ENCODE data around the gene AMN1. TPM values are rescaled to one million over a fixed set of nuclear protein-coding genes. Genes with fewer than 3 reads are reported as not detected.

Gene AMN1
- total and polyA plus RNA-seq, 2 of the 4 experiments (the other 2 are of a cell fraction): 3.4 to 5.2 TPM

- no peak for TF ChIP-seq USF2 (IDR thresholded peaks at IDR 0.05; ENCODE audit: low read depth, low read length)
Measured at GRCh38 chr12:31658471-31659086, 70.2 kb downstream of the AMN1 start (continued).

- no peak overlapping the region for H2BK5ac ChIP-seq (ENCODE audit: low read depth, low read length, poor library complexity, severe bottlenecking)
- H4K8ac ChIP-seq (ENCODE audit: low read depth in 2 of 2, low read length in 2 of 2): no peak overlapping the region
- no peak overlapping the region for H3K4ac ChIP-seq (ENCODE audit: low read depth, low read length)
- H3K14ac ChIP-seq (replicated peaks; ENCODE audit: low read depth, low read length): no peak overlapping the region
- intact Hi-C loops (cut with micrococcal nuclease): loop anchor here (5.0 to 10.0 kb wide), 4 partner anchors 399 to 1099 kb away; partner anchors contain the start of gene YARS2
- no peak overlapping the region for H4K5ac ChIP-seq (ENCODE audit: low read depth, low read length)
- no peak for TF ChIP-seq BHLHE40 (IDR thresholded peaks at IDR 0.05; ENCODE audit: low read depth, low read length)
- no peak for TF ChIP-seq CTCF (conservative IDR thresholded peaks at IDR 0.05; ENCODE audit: low read depth, low read length)
- TF ChIP-seq MAFK (IDR thresholded peaks at IDR 0.05; ENCODE audit: low read depth, low read length): no peak
- no peak for TF ChIP-seq RCOR1 (IDR thresholded peaks at IDR 0.05; ENCODE audit: insufficient replicate concordance, low read length)
- TF ChIP-seq CHD1 (IDR thresholded peaks at IDR 0.05; ENCODE audit: low read depth, low read length): no peak
- no peak for TF ChIP-seq USF2 (IDR thresholded peaks at IDR 0.05; ENCODE audit: low read depth, low read length)
- TF ChIP-seq RFX5 (IDR thresholded peaks at IDR 0.05; ENCODE audit: low read depth, low read length): no peak
- no peak for TF ChIP-seq MAZ (IDR thresholded peaks at IDR 0.05; ENCODE audit: borderline replicate concordance, low read depth, low read length)
- H3K79me1 ChIP-seq (ENCODE audit: low read depth in 1 of 2, low read length in 2 of 2): peaks cover 0 to 5% of the 10 kb centered on the region in 2 experiments; a peak in 2 of 4 replicates
- H3K27ac ChIP-seq (ENCODE audit: insufficient read depth, low read length): no peak overlapping the region
- H3K4me1 ChIP-seq (ENCODE audit: control insufficient read depth, insufficient read depth, low read length): peaks cover 4% of the 10 kb centered on the region
- H3K23ac ChIP-seq (ENCODE audit: low read depth, low read length): no peak overlapping the region
- no peak overlapping the region for H4K91ac ChIP-seq (ENCODE audit: insufficient read depth, low read depth, low read length)
- BruUV-seq (replicated peaks): no TSS peak
- H2AFZ ChIP-seq (replicated peaks; ENCODE audit: low read length, poor library complexity): peak overlapping the region; percentile 67
- no peak overlapping the region for H3K4me3 ChIP-seq (ENCODE audit: insufficient read depth, low read depth, low read length)
- no peak overlapping the region for H3K4me2 ChIP-seq (ENCODE audit: low read depth, low read length)
- dilution Hi-C loops (cut with HindIII; ENCODE audit: low sequenced_read_pairs, unreplicated experiment): no loop called here
- no peak overlapping the region for H2BK15ac ChIP-seq (ENCODE audit: low read depth, low read length)
- no peaks in the 10 kb centered on the region for H3K9me3 ChIP-seq (ENCODE audit: control insufficient read depth, insufficient read depth, low read length)
- 67% methylated on average over 1 of the region's 1 CpG; no CpG with 5 or more reads in 1 of the 2 experiments for WGBS, 2 experiments (ENCODE audit: extremely low coverage in 2 of 2, insufficient read length in 1 of 2)
- POLR2A ChIA-PET (ENCODE audit: unreplicated experiment): no interaction called here
- DNase-seq (no peak), ATAC-seq (ENCODE audit: low read depth) (no peak)
- no peaks in the 10 kb centered on the region; the same call in 1 of the 2 replicates for H3K9me1 ChIP-seq (ENCODE audit: insufficient read depth, low read length)
- no peaks in the 10 kb centered on the region for H4K20me1 ChIP-seq (ENCODE audit: insufficient read depth, low read length)
- H2AK9ac ChIP-seq (replicated peaks; ENCODE audit: low read depth, low read length, poor library complexity): no peak overlapping the region
- in situ Hi-C loops (cut with MboI; ENCODE audit: low sequenced_read_pairs): loop anchor here (10.0 to 25.0 kb wide), 3 partner anchors 407 to 1032 kb away; partner anchors contain the start of gene DNM1L
- no peak overlapping the region for H2AK5ac ChIP-seq (ENCODE audit: low read depth, low read length)
- no peak overlapping the region for H3K9ac ChIP-seq (ENCODE audit: low read depth, low read length)
- no peak overlapping the region; the same call in 1 of the 2 replicates for H2BK120ac ChIP-seq (ENCODE audit: low read depth, low read length)
- no peaks in the 10 kb centered on the region for H3K27me3 ChIP-seq (ENCODE audit: control insufficient read depth, insufficient read depth, low read length)
- no peak overlapping the region for H2BK20ac ChIP-seq (ENCODE audit: low read depth, low read length)
- CTCF ChIA-PET: no interaction called here
- no peak overlapping the region for H3K56ac ChIP-seq (ENCODE audit: extremely low read depth, insufficient read depth, low read length)
- no peak overlapping the region for H3K18ac ChIP-seq (ENCODE audit: low read depth, low read length)
- no peaks in the 10 kb centered on the region for H3K36me3 ChIP-seq (ENCODE audit: control insufficient read depth, insufficient read depth, low read length)
Measured at GRCh38 chr12:31655792-31656191, 73.0 kb downstream of the AMN1 start.
